Posterior vena cava (tissue), 2 donors: ENCODE data around the gene PCED1B. TPM values are rescaled to one million over a fixed set of nuclear protein-coding genes. Genes with fewer than 3 reads are reported as not detected.
"Not testable (repeated sequence)": the region's sequence is repeated elsewhere in the genome, so short reads cannot be mapped to it uniquely, and the experiment has no call there.

ENCODE experiments used
- DNase-seq: peaks from one replicate; pipeline ENCODE4 v3.0.0-alpha.2; 2020; ENCODE audit warnings: low spot score
- intact Hi-C, 2 donors: fragments of 100-400 bp; cut with DNase I; formaldehyde crosslinking; loops; one replicate each; pipeline versions ENCODE4 v1.14.1 to v1.14.2; 2022 to 2023
- total RNA-seq, 2 donors: library from RNA; stranded (reverse); fragmentation: NEBNext Ultra II Directional; extraction: Animal tissue kit (Norgen Biotek cat#: 25700); gene quantifications; one replicate each; pipeline ENCODE4 v1.2.1, GENCODE V29; 2021
- donor health status: DM: yes; HTN: yes; CAD: no.
- donor health status: DM: yes; HTN: yes; CAD: no.

PCED1B gene
- total RNA-seq, 2 donors from 2014 or later: 5.7 to 7.2 TPM

DNA sequence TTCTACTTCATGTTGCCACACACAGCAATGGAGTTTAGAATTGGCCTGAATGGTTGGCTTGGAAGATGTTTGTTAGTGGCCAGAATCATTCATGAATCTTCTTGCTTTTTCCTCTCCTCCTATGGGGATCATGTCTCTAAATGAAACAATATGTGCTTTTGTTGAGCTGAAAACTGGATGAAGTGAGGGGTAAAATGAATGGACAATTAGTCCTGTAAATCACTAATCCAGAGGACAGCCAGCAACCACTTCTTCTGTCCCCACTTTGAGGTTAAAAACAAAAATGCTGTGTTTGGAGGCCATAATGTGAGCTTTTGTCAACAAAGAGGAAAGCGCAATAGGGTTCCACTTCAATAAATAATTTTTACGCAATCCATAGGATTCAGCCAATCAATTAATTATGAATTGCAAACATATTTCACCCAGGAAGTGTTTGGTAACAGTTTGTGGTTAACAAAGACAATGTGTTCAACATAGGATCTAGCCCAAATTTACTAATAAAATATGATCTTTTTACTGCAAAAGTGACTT lies 30.7 kb downstream of the PCED1B start:
- intact Hi-C loops: no loop called here
- DNase-seq: no peak

DNA sequence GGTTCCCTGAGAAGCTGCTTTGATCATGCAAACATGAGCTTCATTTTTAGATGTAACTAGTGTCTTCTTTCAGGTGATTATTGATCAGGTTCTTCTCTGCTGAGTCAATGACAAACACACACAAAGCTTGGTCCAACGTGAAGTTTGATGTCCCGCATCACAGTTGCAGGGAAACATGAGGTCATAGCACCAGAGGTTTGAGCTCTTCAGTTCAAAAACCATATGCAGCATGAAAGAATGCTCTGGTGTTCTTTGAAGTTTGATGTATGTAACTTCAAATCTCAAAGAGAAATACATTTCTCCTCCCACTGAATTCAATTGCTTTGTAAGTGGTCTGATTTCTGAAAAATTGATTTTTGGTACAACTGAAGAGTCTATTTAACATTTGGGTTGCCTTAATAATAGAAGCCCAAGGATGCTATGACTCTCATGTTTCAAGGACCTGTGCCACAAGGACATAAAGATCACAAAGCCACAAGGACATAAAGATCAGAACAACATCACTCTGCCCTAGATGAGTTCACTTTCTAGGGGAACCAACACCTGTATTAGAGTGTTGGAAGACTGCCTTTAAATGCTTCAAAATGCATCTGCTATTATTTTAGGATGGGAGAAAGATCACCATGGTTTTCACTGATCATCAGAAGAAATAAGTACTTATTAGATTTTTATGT lies 31.4 kb downstream of the PCED1B start:
- no peak for DNase-seq
- intact Hi-C loops: no loop called here

DNA sequence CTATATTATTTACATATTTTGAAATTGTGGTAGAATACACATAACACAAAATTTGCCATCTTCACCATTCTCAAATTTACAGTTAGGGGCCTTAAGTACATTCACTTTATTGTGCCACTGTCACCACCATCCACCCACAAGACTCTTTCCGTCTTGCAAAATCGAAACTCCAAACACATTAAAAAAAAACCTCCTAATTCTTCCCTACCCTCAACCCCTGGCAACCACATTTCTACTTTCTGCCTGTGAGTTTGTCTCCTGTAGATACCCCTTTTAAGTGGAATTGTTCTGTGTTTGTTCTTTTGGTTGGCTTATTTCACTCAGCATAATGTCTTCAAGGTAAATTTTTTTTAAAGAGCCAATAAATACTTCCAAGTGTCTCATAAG lies 32.0 kb downstream of the PCED1B start:
- intact Hi-C loops: no loop called here
- no peak for DNase-seq

DNA sequence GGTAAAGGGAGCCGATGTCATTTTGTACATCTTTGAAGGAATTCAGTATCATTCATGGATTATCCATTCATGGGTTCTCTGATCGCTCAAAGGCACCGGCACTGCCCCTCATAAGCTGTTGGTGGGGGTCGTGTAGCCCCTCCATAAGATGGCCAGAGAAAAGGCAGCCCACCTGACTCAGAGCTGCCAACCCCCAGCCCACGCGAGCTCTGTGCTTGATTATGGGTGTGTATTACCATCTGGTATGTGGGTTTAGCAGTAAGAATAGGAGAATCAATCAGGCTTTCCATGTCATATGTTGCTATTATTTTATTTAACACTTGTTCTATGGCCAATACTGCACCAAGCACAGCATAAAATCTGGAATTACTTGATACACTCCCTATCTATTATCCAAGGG lies 32.4 kb downstream of the PCED1B start:
- DNase-seq: no peak
- intact Hi-C loops: no loop called here

DNA sequence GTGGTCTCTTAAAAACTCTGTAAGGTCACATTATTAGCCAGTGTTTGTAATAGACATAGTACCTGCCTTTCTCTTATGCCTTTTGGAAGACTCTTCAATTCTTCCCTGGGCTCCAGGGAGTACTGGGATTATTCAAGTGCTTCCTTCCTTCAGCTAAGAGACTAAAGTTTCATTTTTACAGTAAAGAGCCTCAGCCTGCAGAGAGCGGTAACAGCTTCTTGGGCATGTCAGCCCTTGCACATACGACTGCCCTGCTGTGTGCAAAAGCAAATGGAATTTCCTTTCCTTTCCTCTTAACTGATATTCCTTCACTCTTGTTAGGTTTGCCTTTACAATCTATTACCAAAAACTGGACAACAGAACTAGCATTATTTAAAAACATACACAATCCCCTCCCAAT lies 33.3 kb downstream of the PCED1B start:
- DNase-seq: no peak
- intact Hi-C loops: no loop called here

DNA sequence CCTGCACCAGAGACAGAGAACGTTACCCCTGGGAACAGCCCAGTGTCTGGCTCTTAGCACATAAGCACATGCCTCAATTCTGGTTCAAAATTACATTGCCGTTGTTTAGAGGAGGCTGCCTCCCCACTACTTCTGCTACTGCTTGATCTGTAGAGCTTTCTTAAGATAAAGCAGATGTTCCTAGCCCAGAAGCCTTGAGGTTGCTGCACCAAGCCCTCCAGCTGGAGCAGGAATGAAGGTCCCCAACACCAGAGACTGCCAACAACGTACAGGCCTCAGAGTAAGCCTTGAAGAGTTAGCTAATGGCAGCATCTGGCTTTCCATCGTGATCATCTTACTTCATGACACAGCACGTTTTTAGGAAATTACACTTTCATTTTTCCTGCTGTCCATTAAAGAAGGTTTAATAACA lies 35.1 kb downstream of the PCED1B start:
- no peak for DNase-seq
- intact Hi-C loops: no loop called here

DNA sequence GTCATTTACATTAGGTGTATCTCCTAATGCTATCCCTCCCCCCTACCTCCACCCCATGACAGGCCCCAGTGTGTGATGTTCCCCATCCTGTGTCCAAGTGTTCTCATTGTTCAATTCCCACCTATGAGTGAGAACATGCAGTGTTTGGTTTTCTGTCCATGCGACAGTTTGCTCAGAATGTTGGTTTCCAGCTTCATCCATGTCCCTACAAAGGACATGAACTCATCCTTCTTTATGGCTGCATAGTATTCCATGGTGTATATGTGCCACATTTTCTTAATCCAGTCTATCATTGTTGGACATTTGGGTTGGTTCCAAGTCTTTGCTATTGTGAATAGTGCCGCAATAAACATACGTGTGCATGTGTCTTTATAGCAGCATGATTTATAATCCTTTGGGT lies 37.9 kb downstream of the PCED1B start:
- DNase-seq, intact Hi-C loops: not testable (repeated sequence)

DNA sequence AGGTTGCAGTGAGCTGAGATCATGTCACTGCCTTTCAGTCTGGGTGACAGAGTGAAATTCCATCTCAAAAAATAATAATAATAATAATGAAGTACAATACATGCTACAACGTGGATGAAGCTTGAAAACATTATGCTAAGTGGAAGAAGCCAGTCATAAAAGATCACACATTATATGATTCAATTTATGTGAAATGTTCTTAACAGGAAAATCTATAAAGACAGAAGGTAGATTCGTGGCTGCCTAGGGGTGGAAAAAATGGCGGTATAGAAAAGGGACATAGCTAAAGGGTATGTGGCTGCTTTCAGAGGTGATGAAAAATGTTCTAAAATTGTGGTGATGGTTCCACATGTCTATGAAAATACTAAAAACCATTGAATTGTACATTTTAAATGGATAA lies 41.3 kb downstream of the PCED1B start:
- intact Hi-C loops: no loop called here
- DNase-seq: no peak

DNA sequence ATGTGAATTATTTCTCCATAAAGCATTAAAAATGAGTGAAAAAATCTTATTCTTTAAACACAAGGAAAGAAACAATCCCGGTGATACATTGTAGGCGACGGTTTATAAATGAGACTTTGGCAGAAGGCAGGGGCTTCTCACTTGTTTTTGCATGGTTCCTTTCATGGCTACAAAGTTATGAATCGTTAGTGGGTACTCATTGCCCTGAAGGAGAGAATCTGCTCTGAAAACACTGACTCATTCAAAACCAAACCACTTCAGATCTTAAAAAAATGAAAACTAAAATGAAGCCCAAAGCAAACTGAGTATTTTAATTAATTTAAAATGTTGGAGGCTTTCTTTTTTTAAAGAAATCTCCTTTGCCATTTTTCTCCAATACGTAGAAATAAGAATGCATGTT lies 41.7 kb downstream of the PCED1B start:
- DNase-seq: no peak
- intact Hi-C loops: no loop called here

DNA sequence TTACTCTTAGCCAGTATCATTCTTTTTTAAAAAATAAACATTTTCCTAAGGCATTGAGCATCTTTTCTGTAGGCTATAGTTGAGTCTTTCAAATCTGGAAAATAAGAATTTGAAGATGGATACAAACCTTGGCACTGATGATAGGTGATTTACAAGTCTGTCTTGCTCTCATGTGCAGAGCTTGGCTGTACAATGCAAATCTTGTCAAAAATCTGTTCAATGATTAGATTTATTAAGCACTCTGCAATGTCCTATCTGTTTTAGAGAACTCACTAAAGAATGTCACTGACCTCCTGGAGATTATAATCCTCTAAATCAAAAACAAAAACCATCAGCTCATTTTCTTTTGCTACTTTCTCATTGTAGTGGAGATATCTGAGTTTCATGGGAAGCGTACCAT lies 43.2 kb downstream of the PCED1B start:
- no peak for DNase-seq
- intact Hi-C loops: no loop called here

DNA sequence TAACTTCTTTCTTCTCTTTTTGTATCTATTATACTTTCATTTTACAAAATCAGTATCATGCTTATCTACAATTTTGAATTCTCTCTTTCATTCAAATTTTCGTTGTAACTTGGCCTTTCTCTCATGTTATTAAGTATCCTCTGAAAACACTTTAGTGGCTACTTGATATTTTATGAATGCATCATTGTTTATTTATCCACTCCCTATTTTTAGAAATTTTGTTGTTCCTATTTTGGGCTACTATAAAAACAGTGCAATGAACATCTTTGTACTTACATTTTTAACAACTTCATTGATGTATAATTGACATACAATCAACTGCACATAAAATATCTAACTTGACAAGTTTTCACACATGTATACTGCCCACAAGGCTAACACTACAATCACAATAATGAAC lies 44.3 kb downstream of the PCED1B start:
- intact Hi-C loops: no loop called here

DNA sequence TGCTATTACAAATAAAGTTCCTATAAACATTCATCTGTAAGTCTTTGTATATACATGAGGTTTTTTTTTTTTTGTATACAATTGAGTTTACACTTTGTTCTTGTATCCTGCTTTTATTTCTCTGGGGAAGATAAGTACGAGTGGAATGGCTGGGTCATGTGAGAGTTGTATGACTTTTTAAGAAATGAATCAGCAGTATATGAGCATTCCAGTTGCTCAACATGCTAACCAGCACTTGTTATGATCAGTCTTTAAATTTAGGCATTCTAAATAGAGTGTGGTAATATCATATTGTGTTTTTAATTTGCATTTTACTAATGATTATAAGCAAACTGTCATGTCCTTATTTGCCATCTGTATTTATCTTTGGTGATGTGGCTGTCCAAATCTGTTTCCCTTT lies 45.0 kb downstream of the PCED1B start:
- DNase-seq: no peak
- intact Hi-C loops: no loop called here

More for the DNA sequence above, 44.3 kb downstream of the PCED1B start:
- no peak for DNase-seq

DNA sequence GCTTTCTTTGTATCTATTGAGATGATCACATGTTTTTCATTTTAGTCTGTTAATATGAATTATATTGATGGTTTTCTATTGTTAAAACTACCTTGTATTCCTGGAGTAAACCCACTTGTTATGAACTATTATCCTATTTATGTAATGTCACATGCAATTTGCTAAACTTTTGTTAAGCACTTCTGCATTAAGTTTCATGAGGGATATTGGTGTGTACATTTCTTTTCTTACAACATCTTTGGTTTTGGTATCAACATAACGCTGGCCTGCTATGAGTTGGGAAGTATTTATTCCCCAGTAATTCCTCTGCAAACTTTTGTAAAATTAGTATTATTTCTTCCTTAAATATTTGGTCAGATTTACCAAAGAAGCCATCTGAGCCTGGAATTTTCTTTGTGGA lies 46.8 kb downstream of the PCED1B start:
- intact Hi-C loops: no loop called here
- no peak for DNase-seq

DNA sequence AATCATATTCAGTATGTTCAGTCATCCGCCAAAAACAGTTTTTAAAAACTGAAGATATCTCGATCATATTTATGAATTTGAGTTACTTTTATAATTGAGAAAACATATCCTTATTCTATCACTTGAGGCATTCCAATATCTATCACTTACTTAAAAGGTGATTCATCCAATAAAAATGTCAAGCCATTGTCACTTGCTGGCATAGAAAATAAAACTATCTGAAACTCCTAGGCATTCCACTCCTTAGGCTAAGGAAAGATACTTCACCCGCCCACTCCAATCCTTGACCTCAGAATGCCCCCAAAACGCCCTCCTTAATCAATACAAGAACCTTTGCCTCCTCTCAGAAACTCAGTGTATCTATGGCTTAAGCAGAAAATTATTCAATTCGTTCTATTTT lies 51.6 kb downstream of the PCED1B start:
- intact Hi-C loops: loop anchor here in 1 of 2 donors (5.0 kb wide), 1 partner anchor 1069 kb away; no protein-coding TSS in a partner anchor
- DNase-seq: no peak

DNA sequence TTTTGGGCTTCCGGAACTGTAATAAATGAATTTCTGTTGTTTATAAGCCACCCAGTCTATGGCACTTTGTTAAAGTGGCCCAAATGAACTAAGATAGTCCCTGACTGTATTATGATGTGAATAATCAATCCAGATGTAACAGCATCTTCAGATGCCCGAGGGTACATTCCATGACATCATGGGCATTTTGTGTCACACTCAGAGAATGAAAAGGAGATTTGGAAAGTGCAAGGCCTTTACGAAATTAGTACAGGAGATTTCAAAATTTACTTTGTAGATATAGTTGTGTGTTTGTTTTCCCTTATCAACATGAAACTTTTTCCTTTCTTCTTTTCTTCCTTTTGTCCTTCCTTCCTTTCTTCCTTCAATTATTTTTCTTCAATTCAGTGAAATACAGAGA lies 54.6 kb downstream of the PCED1B start:
- intact Hi-C loops: loop anchor here in 1 of 2 donors (5.0 kb wide), 1 partner anchor 1072 kb away; no protein-coding TSS in a partner anchor
- no peak for DNase-seq

DNA sequence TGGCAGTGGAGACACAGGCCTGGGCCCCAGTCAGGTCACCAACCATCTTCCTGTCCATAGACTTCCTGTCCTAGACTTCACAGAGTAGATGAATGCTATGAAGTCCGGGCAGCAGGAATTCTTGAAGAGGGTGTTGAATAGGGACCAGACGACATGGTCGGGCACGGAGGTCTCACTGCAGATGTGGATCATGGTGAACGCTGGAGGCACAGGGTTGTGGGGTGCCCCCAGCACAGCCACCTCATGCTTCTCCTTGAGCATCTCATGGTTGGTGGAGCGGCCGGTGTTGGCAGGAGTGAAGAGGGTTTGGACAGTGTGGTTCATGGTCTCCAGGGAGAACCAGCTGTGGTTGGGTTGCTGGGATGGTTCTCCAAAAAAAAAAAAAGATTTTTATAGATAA lies 56.2 kb downstream of the PCED1B start:
- no peak for DNase-seq
- intact Hi-C loops: no loop called here

DNA sequence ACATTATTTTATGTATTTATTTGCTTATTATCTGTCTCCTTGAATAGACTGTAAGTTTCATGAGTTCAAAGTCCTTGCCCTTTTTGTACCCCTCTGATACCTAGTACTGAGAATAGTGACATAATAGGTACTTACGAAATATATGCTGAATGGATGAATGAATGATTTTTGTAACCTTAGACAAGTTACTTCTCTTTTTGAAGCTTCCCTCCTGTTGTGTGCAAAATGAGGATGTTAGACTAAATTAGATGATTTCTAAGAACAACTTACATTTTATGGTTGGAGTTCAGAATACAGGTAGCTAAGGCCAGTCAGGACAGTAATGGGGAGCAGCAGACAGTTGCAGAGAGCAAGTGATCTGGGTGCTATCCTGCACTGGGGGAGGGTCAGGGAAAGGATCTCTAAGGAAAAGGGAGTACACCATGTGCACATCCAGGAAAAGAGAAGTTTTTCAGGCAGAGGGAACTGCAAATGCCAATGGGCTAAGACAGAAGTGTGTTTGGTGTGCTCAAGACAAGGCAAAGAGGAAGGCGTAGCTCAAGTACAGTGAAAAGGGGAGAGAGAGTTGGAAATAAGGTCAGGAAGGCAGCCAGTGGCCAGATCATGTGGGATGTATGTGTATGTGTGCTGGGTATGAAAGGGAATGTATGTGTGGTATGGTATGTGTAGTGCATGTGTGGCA lies 59.7 kb downstream of the PCED1B start:
- DNase-seq: no peak
- intact Hi-C loops: no loop called here

DNA sequence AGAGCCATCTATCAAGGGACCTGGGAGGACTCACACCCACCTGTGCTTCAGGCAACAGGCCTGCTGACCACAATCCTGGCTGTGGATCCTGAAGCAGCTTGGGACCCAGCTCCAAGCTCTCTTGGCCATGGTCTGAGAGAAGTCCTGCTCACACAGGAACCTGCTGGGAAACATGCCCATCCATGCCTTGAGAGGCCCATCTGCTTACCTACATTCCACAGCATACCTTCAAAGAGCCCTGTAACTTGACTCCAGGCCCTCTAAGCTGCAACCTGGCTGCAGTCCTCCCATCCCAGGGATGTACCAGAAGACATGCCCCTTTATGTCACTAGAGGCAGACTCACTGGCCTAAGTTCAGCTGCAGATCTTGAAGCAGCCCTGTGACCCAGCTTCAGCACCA lies 62.0 kb downstream of the PCED1B start:
- no peak for DNase-seq
- intact Hi-C loops: no loop called here

DNA sequence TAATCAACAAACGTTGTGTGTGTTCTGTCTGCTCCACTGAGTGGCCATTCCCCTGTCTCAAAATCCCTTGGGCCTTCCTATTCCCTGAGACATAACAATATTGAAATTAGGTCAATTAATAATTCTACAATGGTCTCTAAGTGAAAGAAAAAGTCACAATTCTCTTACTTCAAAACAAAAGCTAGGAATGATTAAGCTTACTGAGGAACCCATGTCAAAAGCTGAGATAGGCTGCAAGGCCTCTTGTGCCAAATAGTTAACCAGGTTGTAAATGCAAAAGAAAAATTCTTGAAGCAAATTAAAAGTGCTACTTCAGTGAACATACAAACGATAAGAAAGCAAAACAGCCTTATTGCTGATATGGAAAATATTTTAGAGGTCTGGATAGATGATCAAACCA lies 65.3 kb downstream of the PCED1B start:
- DNase-seq: no peak
- intact Hi-C loops: no loop called here

DNA sequence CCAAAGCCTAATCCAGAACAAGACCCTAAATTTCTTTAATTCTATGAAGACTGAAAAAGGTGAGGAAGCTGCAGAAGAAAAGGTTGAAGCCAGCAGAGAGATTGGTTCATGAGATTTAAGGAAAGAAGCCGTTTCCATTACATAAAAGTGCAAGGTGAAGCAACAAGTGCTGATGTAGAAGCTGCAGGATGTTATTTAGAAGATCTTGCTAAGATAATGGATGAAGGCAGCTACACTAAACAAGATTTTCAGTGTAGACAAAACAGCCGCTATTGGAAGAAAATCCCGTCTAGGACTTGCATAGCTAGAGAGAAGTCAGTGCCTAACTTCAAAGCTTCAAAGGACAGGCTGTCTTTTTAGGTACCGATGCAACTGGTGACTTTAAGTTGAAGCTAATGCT lies 65.8 kb downstream of the PCED1B start:
- intact Hi-C loops: no loop called here
- DNase-seq: no peak

DNA sequence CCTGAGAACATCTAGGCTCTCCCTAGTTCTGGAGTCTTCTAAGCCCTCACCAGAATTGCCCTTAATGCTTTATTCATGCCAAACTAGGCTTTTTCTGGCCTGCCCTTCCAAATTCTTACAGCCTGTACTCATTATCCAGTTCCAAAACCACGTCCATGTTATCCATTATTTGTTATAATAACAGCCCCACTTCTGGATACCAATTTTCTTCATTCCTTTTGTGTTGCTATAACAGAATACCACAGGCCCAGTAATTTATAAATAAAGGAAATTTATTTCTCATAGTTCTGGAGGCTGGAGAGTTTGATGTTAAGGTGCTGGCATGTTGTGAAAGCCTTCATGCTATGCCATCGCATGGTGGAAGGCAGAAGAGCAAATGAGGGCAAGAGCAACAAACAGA lies 68.3 kb downstream of the PCED1B start:
- no peak for DNase-seq
- intact Hi-C loops: no loop called here
